NCI-H2196 treated with DMSO at 0.1 percent for 48 hours (cell line): ENCODE results near the gene E2F2.

Experiments used
- DNase-seq: peaks from one replicate; lab custom pipeline; 2025; ENCODE audit not compliant: unreplicated experiment; lab: John Stamatoyannopoulos, UW

E2F2 gene

GRCh38 chr1:23485002-23485332 lies 46.1 kb downstream of the E2F2 start:
- no peak for DNase-seq

GRCh38 chr1:23484253-23485001 lies 46.6 kb downstream of the E2F2 start:
- DNase-seq = peak; percentile 93

DNA sequence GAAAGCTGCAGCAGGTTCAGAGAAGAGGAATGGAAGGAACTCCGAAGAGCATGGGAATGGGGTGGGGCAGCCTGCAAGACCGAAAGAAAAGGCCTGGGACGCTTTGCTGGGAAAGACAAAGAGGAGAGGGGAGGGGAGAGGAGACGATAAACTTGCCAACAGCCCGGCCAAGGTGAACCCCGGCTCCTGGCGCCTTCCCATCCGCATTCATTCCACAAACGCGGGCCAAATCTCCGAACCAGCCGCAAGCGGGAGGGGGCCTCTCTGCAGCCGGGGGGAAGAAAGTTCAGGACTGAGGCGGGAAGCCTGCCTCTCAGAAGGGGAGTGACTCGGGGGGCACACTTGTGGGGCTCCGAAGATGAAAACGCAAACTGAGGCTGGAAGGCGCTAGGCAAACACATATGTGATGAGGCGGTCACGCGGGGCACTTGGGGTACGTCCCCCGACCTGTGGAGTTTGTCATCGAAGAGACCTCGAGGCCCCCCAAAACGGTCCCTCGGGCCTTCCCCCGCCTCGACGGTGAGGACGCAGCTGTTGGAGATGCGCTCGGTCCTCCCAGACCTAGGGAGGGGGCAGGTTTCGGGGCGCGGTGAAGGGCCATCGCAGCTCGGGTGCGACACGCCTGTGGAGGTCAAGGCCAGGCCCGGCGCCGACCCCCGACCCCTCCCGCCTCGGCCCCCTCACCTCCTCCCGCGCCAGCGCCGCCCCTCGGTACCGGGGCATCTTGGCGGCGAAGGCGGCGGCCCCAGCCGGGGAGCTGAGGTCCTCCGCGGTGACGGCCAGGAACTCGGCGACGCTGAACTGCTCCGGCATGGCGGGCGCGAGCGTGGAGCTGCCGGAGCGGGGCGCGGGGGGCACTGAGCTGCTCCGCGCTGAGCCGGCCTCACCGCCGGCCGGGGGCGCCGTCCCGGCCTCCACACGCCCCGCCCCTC lies 47.4 kb downstream of the E2F2 start, which contains the start of gene ASAP3:
Gene ASAP3 (minus strand): TSS at position 859 of the 932 bp plus-strand sequence. CDS start 46 bp downstream, at position 813.
- no peak for DNase-seq

GRCh38 chr1:23481904-23482303 lies 49.1 kb downstream of the E2F2 start:
- DNase-seq = no peak

- DNase-seq = no peak
Observed at GRCh38 chr1:23481026-23481597, 49.9 kb downstream of the E2F2 start.

DNA sequence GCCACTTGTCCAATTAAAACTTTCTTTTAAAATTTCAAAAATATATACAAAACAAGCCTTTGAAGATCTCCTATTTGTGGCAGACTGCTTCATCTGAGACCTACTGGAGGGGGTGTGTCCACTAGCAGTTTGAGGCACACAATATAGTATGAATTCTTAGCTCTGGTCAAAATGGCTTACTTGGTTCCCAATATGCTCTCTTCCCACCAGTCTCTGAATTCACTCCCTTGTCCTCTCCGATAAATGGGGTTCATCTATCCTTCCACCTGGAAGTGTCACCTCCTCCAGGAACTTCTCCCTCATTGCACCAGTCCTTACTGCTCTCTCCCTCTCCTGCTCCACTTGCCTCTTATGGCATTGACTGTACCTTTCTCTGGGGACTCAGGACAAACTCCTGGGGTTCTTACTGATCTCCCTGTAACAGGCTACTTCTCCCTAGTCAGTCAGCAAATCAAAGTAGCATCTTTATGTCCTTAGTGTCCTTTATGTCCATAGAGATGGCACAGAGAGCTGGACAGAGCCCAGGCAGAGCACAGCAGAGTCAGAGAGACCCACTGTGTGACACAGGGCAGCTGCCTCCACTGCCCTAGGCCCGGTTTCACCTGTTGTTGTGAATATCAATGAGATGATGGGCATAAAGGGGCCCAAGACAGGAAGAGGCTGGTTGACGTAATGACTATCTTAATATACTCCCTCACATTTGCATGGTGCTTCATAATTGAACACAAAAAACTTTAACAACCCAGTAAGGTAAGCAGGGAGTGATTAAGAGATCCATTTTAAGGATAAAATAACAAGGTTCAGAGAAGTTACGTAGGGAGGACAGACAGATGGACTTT lies 50.6 kb downstream of the E2F2 start:
- DNase-seq = no peak

GRCh38 chr1:23479666-23479941 lies 51.4 kb downstream of the E2F2 start:
- DNase-seq = no peak

- peak; percentile 89 for DNase-seq
Observed at GRCh38 chr1:23478896-23479665, 52.0 kb downstream of the E2F2 start.

- no peak for DNase-seq
Observed at GRCh38 chr1:23477359-23478144, 53.5 kb downstream of the E2F2 start.

DNA sequence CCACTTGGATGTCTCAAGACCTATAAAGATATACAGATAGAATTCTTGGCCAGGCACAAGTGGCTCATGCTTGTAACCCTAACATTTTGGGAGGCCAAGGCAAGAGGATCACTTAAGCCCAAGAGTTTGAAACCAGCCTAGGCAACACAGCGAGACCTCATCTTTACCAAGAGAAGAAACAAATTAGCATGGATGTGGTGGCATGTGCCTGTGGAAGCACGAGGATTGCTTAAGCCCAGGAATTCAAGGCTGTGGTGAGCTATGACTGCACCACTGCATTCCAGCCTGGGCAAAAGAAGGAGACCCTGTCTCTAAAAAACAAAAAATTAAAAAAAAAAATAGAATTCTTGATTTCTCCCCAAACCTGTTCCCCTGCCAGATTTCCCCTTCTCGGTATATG lies 55.4 kb downstream of the E2F2 start:
- DNase-seq = no peak

DNA sequence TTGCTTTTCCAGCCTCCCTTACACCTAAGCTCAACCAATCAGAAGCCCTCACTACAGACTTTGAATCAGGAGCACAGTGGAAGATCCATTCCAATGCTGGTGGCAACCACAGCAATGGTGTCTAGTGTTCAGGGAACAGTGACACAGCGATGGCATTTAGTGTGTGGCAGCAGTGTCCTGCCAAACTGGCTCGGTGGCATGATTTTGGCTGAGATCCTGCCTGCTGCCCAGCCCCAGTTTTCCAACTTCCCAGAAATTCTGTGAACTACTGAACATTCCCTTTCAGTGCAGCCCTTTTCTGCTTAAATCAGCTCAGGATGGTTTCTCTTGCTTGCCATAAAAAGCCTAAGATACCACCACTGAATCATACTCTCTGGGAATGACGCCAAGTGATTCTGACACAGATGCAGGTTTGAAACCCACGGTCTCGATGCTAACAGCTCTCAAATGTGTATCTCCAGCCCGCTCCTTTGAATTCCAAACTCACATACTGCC lies 55.9 kb downstream of the E2F2 start:
- no peak for DNase-seq

DNA sequence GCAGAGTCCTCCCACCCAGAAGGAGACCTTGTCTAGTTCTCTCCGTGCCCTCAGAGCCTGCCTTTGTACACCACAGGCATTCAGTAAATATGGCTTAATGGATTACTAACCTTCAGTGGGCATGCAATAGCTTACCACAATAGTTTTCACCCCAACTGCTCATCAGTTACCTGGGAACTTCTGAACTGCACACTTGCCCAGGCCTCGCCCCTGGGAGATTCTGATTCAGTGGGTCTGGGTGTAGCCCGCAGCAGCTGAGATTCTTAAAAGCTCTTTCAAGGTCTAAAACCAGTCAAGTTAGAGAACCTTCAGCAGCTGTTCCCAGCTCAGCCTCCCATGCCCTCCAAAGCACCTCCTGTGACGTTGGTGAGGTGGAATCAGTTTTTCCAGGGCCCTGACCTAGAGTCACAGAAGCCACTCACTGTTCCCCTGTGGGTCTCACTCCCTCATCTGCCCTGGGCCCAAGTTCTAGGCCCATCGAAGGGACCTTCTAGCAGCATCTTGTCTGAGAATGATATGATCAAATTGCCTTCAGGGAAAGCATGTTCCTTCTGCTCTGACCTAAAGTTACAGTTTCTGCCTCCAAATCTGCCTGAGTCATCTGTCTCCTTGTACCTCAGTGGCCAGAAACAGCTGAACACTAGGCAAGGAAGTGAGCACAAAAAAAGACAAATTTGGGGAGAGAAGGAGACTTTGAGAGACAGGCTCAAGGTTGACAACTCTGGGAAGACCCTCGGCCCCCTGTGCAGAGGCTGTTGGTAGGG lies 57.8 kb downstream of the E2F2 start:
- no peak for DNase-seq

DNA sequence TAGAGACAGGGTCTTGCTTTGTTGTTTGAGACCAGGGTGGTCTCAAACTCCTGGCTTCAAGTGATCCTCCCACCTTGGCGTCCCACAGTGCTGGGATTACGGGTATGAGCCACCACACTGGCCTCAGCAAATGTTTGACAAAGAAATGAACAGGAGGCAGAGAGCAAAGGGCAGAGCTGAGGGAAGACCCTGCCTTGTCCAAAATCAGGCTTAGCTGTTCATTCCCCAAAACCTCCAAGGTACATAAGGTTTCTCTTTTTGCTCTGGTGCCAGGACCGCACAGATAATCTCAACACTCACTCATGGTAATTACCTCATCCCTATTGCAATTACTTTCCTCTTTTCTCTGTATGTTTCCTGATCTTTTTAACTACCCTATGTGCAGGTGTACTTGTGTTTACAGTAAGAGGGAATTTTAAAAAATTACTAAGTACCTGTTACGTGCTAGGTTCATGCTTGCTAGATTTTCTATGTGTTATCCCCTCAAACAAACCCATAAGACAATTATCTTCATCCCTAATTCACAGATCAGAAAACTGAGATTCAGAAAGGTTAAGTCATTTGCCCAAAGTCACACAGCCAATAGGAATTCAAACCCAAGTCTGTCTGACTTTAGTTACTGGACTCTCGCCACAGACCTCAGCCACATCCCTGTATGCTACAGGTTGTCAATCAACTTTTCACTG lies 58.5 kb downstream of the E2F2 start:
- no peak for DNase-seq

GRCh38 chr1:23471473-23472075 lies 59.5 kb downstream of the E2F2 start:
- DNase-seq = no peak

- no peak for DNase-seq
Observed at GRCh38 chr1:23470282-23471070, 60.6 kb downstream of the E2F2 start.

DNA sequence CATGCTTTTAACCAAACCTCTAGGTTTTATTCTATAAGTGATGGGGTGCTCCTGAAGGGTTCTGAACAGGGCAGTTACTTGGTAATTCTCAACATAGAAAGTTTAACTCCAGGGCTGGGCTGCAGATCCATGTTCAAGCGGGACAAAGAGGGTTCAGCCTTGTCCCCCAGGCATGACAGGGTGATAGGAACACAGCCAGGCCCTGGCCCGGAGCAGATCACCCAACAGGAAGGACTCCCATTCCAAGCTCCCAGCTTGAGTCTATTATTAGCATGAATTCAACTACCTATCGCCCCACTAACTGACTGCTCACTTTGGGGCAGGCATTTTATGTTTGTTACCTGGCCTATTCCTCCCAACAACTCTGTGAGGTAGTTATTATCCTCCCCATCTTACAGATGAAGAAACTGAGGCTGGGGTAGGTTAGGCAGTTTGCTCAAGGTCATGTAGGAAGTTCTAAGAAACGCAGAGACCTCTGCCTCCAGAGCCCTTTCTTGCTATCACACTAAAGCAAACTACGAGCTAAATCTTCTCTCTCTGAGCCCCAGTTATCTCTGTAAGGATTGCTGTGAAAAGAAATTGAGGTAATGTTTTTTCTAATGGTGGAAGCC lies 61.6 kb downstream of the E2F2 start:
- DNase-seq = no peak
